Ishikawa (cell line): ENCODE data around the gene COL4A4.

Experiments
- CEBPB ChIP-seq: IDR thresholded peaks from 2 replicates; pipeline ENCODE4 v1.6.1; 2012
- CREB1 ChIP-seq: IDR thresholded peaks from 2 replicates; pipeline ENCODE4 v1.6.1; 2012; ENCODE audit warnings: low read depth
- EGR1 ChIP-seq: IDR thresholded peaks from 2 replicates; pipeline ENCODE4 v1.6.1; 2012
- EP300 ChIP-seq: IDR thresholded peaks from 2 replicates; pipeline ENCODE4 v1.6.1; 2012; ENCODE audit warnings: borderline replicate concordance
- FOXM1 ChIP-seq: IDR thresholded peaks from 2 replicates; pipeline ENCODE4 v1.6.1; 2012; ENCODE audit warnings: low read depth, borderline replicate concordance
- NFIC ChIP-seq: IDR thresholded peaks from 2 replicates; pipeline ENCODE4 v1.6.1; 2012
- RAD21 ChIP-seq: IDR thresholded peaks from 2 replicates; pipeline ENCODE4 v1.6.1; 2012; ENCODE audit warnings: low read depth
- TAF1 ChIP-seq: IDR thresholded peaks from 2 replicates; pipeline ENCODE4 v1.6.1; 2012; ENCODE audit warnings: low read depth, mild to moderate bottlenecking
- TCF12 ChIP-seq: IDR thresholded peaks from 2 replicates; pipeline ENCODE4 v1.6.1; 2012; ENCODE audit warnings: low read depth
- TEAD4 ChIP-seq: IDR thresholded peaks from 2 replicates; pipeline ENCODE4 v1.6.1; 2012
- YY1 ChIP-seq: IDR thresholded peaks from 2 replicates; pipeline ENCODE4 v1.6.1; 2012; ENCODE audit warnings: low read depth
- ZBTB7A ChIP-seq: IDR thresholded peaks from 2 replicates; pipeline ENCODE4 v1.6.1; 2012; ENCODE audit warnings: low read depth
- TF ChIP-seq, protein P1 (sequence below): IDR thresholded peaks from 2 replicates; pipeline ENCODE4 v1.6.1; 2012
- TF ChIP-seq, protein P2 (sequence below): IDR thresholded peaks from 2 replicates; pipeline ENCODE4 v1.6.1; 2012
- TF ChIP-seq, protein P3 (sequence below): IDR thresholded peaks from 2 replicates; pipeline ENCODE4 v1.6.1; 2012; ENCODE audit warnings: low read depth, mild to moderate bottlenecking

The COL4A4 gene

DNA sequence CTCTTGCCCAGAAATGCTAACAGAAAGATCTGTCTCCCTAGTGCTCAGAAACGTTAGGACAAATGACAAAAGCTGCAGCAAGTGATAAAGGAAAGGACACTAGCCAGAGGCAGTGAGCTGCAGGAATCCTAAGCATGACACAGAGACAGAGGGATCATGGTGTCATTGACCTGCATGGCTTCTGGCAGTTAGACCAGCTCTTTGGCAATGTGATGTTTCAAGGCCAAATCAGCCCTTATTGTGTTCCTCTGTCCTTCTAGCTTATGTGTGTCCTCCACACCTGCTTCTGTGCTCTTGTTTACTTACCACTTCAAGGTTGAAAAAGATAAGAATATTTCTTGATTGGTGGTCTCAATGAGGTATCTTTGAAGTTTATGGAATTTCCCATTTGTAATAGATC, 207.3 kb downstream of the COL4A4 start:
- TF ChIP-seq TEAD4: no peak
- no peak for TF ChIP-seq FOXM1
- no peak for TF ChIP-seq NFIC
- TF ChIP-seq ZBTB7A: no peak
- no peak for TF ChIP-seq CREB1
- no peak for TF ChIP-seq CEBPB
- TF ChIP-seq, protein P1, sequence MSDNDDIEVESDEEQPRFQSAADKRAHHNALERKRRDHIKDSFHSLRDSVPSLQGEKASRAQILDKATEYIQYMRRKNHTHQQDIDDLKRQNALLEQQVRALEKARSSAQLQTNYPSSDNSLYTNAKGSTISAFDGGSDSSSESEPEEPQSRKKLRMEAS: no peak
- TF ChIP-seq RAD21: no peak
- no peak for TF ChIP-seq EGR1
- no peak for TF ChIP-seq EP300
- TF ChIP-seq, protein P2, sequence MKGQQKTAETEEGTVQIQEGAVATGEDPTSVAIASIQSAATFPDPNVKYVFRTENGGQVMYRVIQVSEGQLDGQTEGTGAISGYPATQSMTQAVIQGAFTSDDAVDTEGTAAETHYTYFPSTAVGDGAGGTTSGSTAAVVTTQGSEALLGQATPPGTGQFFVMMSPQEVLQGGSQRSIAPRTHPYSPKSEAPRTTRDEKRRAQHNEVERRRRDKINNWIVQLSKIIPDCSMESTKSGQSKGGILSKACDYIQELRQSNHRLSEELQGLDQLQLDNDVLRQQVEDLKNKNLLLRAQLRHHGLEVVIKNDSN: no peak
- TF ChIP-seq YY1: no peak
- TF ChIP-seq TAF1: no peak
- TF ChIP-seq TCF12: no peak

DNA sequence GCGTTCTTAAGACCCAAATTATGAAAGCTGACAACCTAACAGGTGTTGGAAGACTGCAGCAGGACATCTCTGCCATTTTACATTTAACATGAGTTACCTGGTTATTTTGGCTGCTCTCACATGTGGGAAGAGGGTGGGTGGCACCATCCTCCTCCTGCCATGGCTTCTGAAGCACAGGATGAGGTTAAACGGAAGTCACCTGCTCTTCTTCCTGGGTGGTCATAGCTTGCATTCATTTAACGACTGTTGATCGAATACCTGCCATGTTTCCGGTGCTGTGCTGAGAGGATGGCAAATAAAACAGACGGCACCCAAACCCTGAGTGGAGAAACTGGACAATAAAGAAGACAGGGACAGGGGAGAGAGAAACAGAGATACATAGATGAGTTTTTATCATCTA, 210.2 kb downstream of the COL4A4 start:
- TF ChIP-seq TEAD4 (no peak), EP300 (no peak), CEBPB (no peak), FOXM1 (no peak), NFIC (no peak), TCF12 (no peak), TAF1 (no peak), EGR1 (no peak), RAD21 (no peak), CREB1 (no peak), ZBTB7A (no peak), YY1 (no peak)
- TF ChIP-seq, protein P2: no peak
- TF ChIP-seq, protein P3, sequence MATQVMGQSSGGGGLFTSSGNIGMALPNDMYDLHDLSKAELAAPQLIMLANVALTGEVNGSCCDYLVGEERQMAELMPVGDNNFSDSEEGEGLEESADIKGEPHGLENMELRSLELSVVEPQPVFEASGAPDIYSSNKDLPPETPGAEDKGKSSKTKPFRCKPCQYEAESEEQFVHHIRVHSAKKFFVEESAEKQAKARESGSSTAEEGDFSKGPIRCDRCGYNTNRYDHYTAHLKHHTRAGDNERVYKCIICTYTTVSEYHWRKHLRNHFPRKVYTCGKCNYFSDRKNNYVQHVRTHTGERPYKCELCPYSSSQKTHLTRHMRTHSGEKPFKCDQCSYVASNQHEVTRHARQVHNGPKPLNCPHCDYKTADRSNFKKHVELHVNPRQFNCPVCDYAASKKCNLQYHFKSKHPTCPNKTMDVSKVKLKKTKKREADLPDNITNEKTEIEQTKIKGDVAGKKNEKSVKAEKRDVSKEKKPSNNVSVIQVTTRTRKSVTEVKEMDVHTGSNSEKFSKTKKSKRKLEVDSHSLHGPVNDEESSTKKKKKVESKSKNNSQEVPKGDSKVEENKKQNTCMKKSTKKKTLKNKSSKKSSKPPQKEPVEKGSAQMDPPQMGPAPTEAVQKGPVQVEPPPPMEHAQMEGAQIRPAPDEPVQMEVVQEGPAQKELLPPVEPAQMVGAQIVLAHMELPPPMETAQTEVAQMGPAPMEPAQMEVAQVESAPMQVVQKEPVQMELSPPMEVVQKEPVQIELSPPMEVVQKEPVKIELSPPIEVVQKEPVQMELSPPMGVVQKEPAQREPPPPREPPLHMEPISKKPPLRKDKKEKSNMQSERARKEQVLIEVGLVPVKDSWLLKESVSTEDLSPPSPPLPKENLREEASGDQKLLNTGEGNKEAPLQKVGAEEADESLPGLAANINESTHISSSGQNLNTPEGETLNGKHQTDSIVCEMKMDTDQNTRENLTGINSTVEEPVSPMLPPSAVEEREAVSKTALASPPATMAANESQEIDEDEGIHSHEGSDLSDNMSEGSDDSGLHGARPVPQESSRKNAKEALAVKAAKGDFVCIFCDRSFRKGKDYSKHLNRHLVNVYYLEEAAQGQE: no peak
- TF ChIP-seq, protein P1: no peak

GRCh38 chr2:226953206-226953605, 210.8 kb downstream of the COL4A4 start:
- TF ChIP-seq, protein P3: no peak
- no peak for TF ChIP-seq FOXM1
- TF ChIP-seq EP300: no peak
- no peak for TF ChIP-seq EGR1
